ENCODE results near the gene PIGK.

Gene PIGK

GRCh38 chr1:77096496-77097255, 122.6 kb downstream of the PIGK start:
- no peak for DNase-seq (ENCODE audit: low read depth)
- no peak for TF ChIP-seq CTCF (conservative IDR thresholded peaks at IDR 0.05; ENCODE audit: control insufficient read depth, insufficient read depth, low read depth, low read length)
- H3K4me3 ChIP-seq (ENCODE audit: control insufficient read depth, low read depth, low read length): no peak overlapping the region

DNA sequence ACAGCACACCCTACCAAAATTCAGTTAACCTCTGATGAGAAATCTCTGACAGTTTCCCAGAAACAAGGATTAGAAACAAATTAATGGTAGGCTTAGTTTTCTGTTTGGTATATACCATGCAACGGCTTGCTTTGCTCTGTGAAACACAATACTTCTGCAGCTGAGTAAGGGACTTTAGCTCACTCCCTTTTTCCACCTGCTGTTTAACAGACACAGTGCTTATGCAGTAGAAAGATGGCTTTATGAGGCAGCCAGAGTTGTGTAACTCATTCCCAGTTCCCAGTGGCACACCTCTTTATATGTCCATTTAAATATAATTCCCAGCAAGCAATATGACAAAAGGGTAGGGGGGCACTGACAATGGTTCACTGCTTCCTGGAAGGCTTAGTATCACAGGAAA, 124.0 kb downstream of the PIGK start:
- no peak for TF ChIP-seq CTCF (conservative IDR thresholded peaks at IDR 0.05; ENCODE audit: control insufficient read depth, insufficient read depth, low read depth, low read length)
- no peak overlapping the region for H3K4me3 ChIP-seq (ENCODE audit: control insufficient read depth, low read depth, low read length)
- no peak for DNase-seq (ENCODE audit: low read depth)

DNA sequence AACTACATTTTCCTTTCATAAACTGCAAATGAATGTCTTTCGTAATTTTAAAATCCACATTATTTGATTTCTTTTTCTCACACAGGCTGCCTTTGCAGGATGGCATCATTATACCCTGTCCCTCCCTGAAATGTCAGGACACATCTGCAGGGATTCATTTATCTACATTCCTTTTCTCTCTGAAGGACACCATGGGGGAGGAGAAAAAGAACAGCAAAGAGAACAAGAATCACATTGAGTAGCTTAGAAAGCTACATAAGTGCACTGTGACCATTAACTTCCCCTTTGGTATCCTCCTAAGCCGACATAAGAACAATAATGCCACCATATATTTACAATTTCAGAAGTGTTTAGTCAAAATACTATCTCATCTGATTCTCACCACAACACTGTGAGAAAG, 129.5 kb downstream of the PIGK start:
- H3K4me3 ChIP-seq (ENCODE audit: control insufficient read depth, low read depth, low read length): no peak overlapping the region
- no peak for TF ChIP-seq CTCF (conservative IDR thresholded peaks at IDR 0.05; ENCODE audit: control insufficient read depth, insufficient read depth, low read depth, low read length)
- DNase-seq (ENCODE audit: low read depth): no peak

DNA sequence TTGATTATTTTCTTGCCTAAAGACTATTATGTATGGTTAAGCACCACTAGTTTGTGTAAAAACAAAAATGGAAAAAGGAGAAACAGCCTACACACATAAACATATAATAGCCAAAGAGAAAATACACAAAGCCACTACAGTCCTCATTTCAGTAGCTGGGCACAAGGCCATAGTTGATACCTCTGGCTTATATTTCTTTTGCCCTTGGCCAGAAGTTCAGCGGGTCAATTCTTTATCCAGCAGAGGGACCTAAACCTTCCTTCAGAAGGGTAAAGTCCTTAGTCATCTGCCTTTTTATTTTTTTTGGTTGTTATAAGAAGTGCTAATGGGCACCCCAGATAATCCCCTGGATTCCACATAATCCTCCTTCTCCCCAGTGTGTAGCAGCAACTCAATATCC, 134.1 kb downstream of the PIGK start:
- TF ChIP-seq CTCF (conservative IDR thresholded peaks at IDR 0.05; ENCODE audit: control insufficient read depth, insufficient read depth, low read depth, low read length): no peak
- no peak for DNase-seq (ENCODE audit: low read depth)

GRCh38 chr1:77084457-77084856, 134.8 kb downstream of the PIGK start:
- no peak for DNase-seq (ENCODE audit: low read depth)
- no peak for TF ChIP-seq CTCF (conservative IDR thresholded peaks at IDR 0.05; ENCODE audit: control insufficient read depth, insufficient read depth, low read depth, low read length)

More for the DNA sequence above, 134.1 kb downstream of the PIGK start:
- no peak overlapping the region for H3K4me3 ChIP-seq (ENCODE audit: control insufficient read depth, low read depth, low read length)

GRCh38 chr1:77081834-77082233, 137.4 kb downstream of the PIGK start:
- no peak for DNase-seq (ENCODE audit: low read depth)
- no peak overlapping the region for H3K4me3 ChIP-seq (ENCODE audit: control insufficient read depth, low read depth, low read length)
- TF ChIP-seq CTCF (conservative IDR thresholded peaks at IDR 0.05; ENCODE audit: control insufficient read depth, insufficient read depth, low read depth, low read length): no peak

More at GRCh38 chr1:77084457-77084856, 134.8 kb downstream of the PIGK start:
- H3K4me3 ChIP-seq (ENCODE audit: control insufficient read depth, low read depth, low read length): no peak overlapping the region

Measured in fibroblast of mammary gland (primary cell).